ENCODE results near the gene F2R.

- TF ChIP-seq ETS1 (IDR thresholded peaks at IDR 0.05) (no peak), CTCF (conservative IDR thresholded peaks at IDR 0.05; ENCODE audit: low read depth in 2 of 2) (no peak), POLR2AphosphoS5 (IDR thresholded peaks at IDR 0.05; ENCODE audit: low read depth) (no peak), EZH2 (IDR thresholded peaks at IDR 0.05; ENCODE audit: low read depth, unreplicated experiment) (no peak), REST (IDR thresholded peaks at IDR 0.05; ENCODE audit: unreplicated experiment) (no peak), CREB1 (CRISPR knock-in tag; IDR thresholded peaks at IDR 0.05; ENCODE audit: low read depth) (no peak), JUNB (IDR thresholded peaks at IDR 0.05; ENCODE audit: unreplicated experiment) (no peak), ZNF462 (CRISPR knock-in tag; IDR thresholded peaks at IDR 0.05) (no peak)
Observed at GRCh38 chr5:76710991-76711390, 4.9 kb upstream of the F2R start.
